T-helper 2 cell treated with Interferon-gamma antibody and Interleukin-4, amounts not matched to agents 5 μg/mL and 100 μg/mL, for 36 hours (primary cell): ENCODE data around the gene CRYM.
A peak's percentile ranks its signal among the peaks of the same experiment; 100 is the strongest.
"Not testable (repeated sequence)": the region's sequence is repeated elsewhere in the genome, so short reads cannot be mapped to it uniquely, and the experiment has no call there.

ENCODE experiments used
- DNase-seq: peaks from one replicate; pipeline ENCODE4 v3.0.0; 2021; ENCODE audit warnings: low spot score
- H3K27ac Mint-ChIP-seq: one replicate; pipeline ENCODE4 v1.8.0; 2021; ENCODE audit warnings: mild to moderate bottlenecking, mixed read lengths
- H3K27me3 Mint-ChIP-seq: one replicate; pipeline ENCODE4 v1.8.0; 2021; ENCODE audit warnings: low read depth, mixed read lengths
- H3K36me3 Mint-ChIP-seq: one replicate; pipeline ENCODE4 v1.8.0; 2021; ENCODE audit warnings: low read depth, mixed read lengths
- H3K4me1 Mint-ChIP-seq: one replicate; pipeline ENCODE4 v1.8.0; 2021; ENCODE audit warnings: low read depth, mixed read lengths
- H3K4me3 Mint-ChIP-seq: one replicate; pipeline ENCODE4 v1.8.0; 2022; ENCODE audit warnings: mild to moderate bottlenecking, moderate library complexity, mixed read lengths
- H3K9me3 Mint-ChIP-seq: one replicate; pipeline ENCODE4 v1.8.0; 2021; ENCODE audit warnings: mixed read lengths

CRYM gene

DNA sequence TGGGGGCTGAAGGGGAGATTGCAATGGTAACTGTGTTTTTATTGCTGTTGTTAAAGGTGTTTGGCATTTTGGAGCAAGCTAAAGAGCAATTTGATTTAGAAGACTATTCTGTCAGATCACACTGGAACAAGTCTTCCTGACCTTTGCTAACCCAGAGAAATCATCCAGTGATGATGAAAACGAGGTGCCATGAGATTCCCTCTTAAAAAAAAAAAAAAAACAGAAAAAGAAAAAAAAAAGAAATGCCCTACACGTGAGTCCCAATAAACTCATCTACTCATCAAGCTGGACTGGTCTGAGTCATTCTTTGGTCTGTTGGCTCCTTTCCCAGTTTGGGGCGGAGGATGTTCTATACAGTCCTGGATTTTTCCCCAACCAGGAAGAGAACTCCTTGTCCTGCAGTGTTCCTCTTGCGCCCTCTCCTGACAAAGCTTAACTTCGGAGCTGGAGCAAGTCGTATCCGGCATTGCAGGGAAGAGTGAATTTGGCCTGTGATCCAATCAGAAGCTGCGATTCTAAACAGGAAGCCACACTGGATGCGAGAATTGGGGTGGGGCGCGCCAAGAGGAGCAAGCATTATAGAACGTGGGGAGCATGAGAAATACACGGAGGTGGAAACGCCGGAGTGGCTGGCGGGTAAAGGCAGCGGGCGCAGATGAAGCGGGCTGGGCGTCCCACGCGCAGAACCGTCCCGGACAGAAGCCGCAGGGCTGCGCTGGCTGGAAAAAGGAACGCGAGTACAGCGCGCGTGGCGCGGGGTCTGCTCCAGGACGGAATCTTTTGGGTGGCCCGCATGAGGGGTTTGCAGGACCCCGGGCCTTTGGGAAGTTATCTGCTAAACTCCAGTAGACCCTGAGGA lies 22.4 kb upstream of the CRYM start:
- peaks cover 21% of the 10 kb centered on the region for H3K4me1 Mint-ChIP-seq
- DNase-seq, result peak; percentile 68
- H3K36me3 Mint-ChIP-seq, result no peaks in the 10 kb centered on the region
- peak overlapping the region; percentile 79 for H3K27ac Mint-ChIP-seq
- peaks cover 48% of the 10 kb centered on the region for H3K27me3 Mint-ChIP-seq
- no peaks in the 10 kb centered on the region for H3K9me3 Mint-ChIP-seq
- H3K4me3 Mint-ChIP-seq, result peak overlapping the region; percentile 95

GRCh38 chr16:21289789-21290188 lies 11.7 kb upstream of the CRYM start:
- not testable (repeated sequence) for H3K27ac Mint-ChIP-seq, H3K4me1 Mint-ChIP-seq, H3K4me3 Mint-ChIP-seq, H3K9me3 Mint-ChIP-seq, H3K36me3 Mint-ChIP-seq, DNase-seq
- peaks cover 53% of the 10 kb centered on the region for H3K27me3 Mint-ChIP-seq

- H3K27ac Mint-ChIP-seq, result no peak overlapping the region
- DNase-seq, result no peak
- peaks cover 55% of the 10 kb centered on the region for H3K27me3 Mint-ChIP-seq
- no peaks in the 10 kb centered on the region for H3K36me3 Mint-ChIP-seq
- H3K4me1 Mint-ChIP-seq, result peaks cover 4% of the 10 kb centered on the region
- H3K4me3 Mint-ChIP-seq, result no peak overlapping the region
- peaks cover 8% of the 10 kb centered on the region for H3K9me3 Mint-ChIP-seq
Observed at GRCh38 chr16:21285314-21285713, 7.2 kb upstream of the CRYM start.

DNA sequence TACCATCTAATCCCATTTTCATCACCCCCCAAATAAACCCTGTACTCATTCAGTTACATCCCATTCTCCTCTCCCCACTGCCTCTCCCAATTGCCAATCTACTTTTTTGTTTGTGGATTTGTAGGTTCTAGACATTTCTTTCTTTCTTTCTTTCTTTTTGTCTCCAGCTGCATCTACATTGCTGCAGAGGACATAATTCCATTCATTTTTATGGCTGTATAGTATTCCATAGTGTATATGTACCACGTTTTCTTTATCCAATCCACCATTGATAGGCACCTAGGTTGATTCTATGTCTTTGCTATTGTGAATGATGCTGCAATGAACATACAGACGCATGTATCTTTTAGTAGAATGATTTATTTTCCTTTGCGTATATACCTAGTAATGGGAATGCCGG lies 6.3 kb upstream of the CRYM start:
- Mint-ChIP-seq H3K4me1 (peaks cover 4% of the 10 kb centered on the region), H3K36me3 (no peaks in the 10 kb centered on the region), H3K27ac (no peak overlapping the region), H3K4me3 (peak overlapping the region; percentile 3), H3K9me3 (peaks cover 3% of the 10 kb centered on the region), H3K27me3 (peaks cover 63% of the 10 kb centered on the region)
- DNase-seq, result no peak

DNA sequence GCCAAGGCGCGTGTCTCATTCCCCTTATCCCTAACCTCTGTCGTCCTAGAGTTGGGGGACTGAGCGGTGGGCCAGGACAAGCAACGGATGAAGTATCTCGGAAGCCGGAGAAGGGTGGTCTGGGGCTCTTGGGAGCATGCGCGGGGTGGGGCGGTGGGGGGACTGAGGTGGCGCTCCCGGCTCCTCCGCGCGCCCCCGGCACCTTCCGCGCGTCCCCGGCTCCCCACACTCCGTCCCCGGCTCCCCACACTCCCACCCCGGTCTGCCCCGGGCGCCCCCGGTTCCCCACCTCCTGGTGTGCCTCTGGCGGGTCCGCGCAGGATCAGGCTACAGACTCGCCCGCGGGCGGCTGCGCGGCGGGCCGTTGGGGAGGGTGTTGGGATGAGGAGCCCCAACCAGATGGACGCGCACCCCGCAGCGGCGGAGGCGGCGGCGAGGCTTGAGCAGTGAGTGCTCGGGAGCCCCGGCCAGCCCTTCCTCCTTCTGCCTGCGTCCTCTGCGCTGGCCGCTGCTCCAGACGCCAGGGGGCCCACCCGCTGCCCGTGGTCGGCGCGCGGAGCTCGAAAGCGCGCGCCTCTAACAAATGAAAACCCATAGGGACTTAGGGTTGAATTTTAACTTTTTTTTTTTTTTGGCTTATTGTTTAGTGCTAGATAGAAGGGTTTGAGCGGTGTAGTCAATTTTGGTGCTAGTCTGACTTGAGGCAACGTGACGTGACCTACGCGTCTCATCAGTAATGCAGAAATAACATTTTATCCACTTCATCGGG lies 5.6 kb upstream of the CRYM start:
- peaks cover 65% of the 10 kb centered on the region for H3K27me3 Mint-ChIP-seq
- no peak for DNase-seq
- H3K9me3 Mint-ChIP-seq, result no peaks in the 10 kb centered on the region
- H3K4me1 Mint-ChIP-seq, result peaks cover 4% of the 10 kb centered on the region
- H3K36me3 Mint-ChIP-seq, result no peaks in the 10 kb centered on the region
- no peak overlapping the region for H3K27ac Mint-ChIP-seq
- H3K4me3 Mint-ChIP-seq, result peak overlapping the region; percentile 24

DNA sequence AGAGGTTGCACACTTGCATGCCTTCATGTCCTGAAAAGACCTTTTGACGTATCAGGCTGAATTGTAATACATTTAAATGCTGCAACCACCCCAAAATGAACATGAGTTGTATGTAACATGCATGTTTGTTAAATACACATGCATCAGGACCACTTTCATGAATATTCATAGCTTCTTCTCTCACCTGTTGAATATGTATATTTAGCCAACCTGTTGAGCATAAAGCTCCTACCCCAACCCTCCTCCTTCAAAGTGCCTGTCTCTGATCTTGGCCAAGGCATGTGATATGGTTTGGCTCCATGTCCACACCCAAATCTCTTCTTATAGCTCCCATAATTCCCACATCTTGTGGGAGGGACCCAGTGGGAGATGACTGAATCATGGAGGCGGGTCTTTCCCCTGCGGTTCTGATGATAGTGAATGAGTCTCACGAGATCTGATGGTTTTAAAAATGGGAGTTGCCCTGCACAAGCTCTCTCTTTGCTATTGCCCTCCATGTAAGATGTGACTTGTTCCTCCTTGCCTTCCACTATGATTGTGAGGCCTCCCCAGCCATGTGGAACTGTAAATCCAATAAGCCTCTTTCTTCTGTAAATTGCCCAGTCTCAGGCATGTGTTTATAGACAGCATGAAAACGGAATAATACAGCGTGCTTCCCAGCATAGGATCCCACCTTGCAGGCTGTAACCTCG lies 3.8 kb upstream of the CRYM start:
- DNase-seq, result no peak
- no peak overlapping the region for H3K4me3 Mint-ChIP-seq

GRCh38 chr16:21279501-21279900 lies 1.4 kb upstream of the CRYM start:
- no peak overlapping the region for H3K27ac Mint-ChIP-seq
- H3K4me1 Mint-ChIP-seq, result peaks cover 4% of the 10 kb centered on the region
- peaks cover 77% of the 10 kb centered on the region for H3K27me3 Mint-ChIP-seq
- DNase-seq, result no peak
- H3K36me3 Mint-ChIP-seq, result no peaks in the 10 kb centered on the region
- H3K4me3 Mint-ChIP-seq, result no peak overlapping the region
- H3K9me3 Mint-ChIP-seq, result no peaks in the 10 kb centered on the region

More for the DNA sequence above, 3.8 kb upstream of the CRYM start:
- Mint-ChIP-seq H3K27ac (no peak overlapping the region), H3K9me3 (no peaks in the 10 kb centered on the region), H3K36me3 (no peaks in the 10 kb centered on the region), H3K4me1 (peaks cover 4% of the 10 kb centered on the region), H3K27me3 (peaks cover 70% of the 10 kb centered on the region)

DNA sequence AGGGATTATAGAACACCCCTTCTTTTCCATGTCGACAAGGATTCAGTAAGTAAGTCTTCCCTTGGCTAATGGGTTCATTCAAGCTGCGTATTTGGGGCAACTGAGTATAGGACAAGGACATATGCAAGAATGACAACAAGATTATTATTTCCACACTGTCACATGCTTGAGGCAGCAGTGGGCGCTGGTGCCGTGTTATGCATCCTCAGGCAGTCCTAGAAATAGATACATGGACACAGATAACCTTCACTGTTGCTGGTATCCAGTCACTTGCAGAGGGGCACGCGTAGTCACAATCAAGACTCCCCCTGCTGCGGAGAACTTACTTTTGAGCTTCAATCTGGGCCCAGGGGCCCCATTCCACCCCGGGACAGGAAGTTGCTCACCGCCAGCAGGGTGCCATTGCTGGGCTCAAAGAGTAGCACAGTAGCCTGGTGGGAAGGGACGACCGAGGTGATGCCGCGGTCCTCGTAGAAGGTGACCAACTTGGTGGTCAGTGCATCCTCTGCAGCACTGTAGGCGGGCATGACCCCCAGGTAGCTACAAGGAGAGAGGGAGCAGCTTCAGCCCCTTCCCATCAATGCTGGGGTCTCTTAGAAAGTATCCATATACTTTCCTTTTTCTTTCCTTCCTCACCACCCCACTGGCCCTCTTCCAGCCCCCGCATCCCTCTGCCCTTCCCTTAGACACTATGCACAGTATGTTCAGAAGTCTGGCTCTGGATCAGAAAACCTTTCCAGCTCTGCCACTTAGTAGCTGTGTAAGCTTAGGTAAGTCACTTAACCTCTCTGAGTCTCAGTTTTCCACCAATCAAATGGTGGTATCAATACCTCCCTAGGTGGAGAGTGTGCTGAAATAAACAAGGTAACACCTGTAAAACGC lies 804 bp downstream of the CRYM start:
- H3K27me3 Mint-ChIP-seq, result peaks cover 75% of the 10 kb centered on the region
- H3K9me3 Mint-ChIP-seq, result no peaks in the 10 kb centered on the region
- H3K4me3 Mint-ChIP-seq, result no peak overlapping the region
- H3K4me1 Mint-ChIP-seq, result no peaks in the 10 kb centered on the region
- DNase-seq, result no peak
- H3K36me3 Mint-ChIP-seq, result no peaks in the 10 kb centered on the region
- H3K27ac Mint-ChIP-seq, result no peak overlapping the region

DNA sequence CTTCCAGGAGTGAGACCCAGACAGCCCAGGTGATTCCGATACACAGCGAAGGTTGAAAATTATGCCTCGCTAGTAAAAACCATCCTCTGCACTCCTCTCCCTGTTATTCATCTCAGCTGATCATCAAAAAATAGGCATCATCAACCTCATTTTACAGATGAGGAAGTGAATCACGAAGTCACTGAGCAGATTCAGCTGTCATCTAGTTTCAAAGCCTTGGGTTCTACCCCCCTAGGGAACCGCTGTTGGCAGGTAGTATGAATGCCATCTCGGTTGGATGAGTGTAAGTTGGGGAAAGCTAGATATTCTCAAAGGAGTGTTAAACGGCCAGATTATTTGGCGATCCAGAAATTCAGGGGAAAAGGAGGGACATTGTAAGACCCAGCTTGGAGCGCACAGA lies 2.0 kb downstream of the CRYM start:
- H3K4me3 Mint-ChIP-seq, result no peak overlapping the region
- DNase-seq, result no peak
- H3K4me1 Mint-ChIP-seq, result no peaks in the 10 kb centered on the region
- H3K36me3 Mint-ChIP-seq, result no peaks in the 10 kb centered on the region
- H3K27me3 Mint-ChIP-seq, result peaks cover 69% of the 10 kb centered on the region
- no peaks in the 10 kb centered on the region for H3K9me3 Mint-ChIP-seq
- H3K27ac Mint-ChIP-seq, result no peak overlapping the region

GRCh38 chr16:21275529-21275928 lies 2.6 kb downstream of the CRYM start:
- no peak for DNase-seq
- Mint-ChIP-seq H3K36me3 (no peaks in the 10 kb centered on the region), H3K27me3 (peaks cover 71% of the 10 kb centered on the region), H3K4me1 (no peaks in the 10 kb centered on the region), H3K9me3 (no peaks in the 10 kb centered on the region), H3K27ac (no peak overlapping the region), H3K4me3 (no peak overlapping the region)

DNA sequence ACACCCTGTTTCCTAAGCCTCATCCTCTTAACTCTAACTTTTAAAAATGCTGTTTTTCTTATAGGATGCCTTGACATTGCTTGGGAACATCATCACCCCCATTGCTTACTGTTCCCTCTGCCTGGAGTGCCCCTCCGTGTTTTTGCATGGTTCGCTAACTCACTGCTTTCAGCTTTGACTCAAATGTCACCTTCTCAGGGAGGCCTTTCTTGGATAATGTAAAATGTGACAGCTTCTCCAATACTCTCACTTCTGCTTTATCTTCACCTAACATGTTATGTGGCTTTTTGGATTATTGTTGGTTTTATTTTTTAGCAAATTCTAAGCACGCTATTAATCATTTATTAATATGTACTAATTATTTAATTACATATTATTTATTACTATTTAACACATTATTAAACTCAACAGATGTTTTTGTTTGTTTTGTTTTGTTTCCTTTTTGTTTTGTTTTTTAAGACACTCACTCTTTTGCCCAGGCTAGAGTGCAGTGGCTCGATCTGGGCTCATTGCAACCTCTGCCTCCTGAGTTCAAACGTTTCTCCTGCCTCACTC lies 3.8 kb downstream of the CRYM start:
- no peaks in the 10 kb centered on the region for H3K9me3 Mint-ChIP-seq
- no peaks in the 10 kb centered on the region for H3K36me3 Mint-ChIP-seq
- H3K27ac Mint-ChIP-seq, result no peak overlapping the region
- H3K27me3 Mint-ChIP-seq, result peaks cover 60% of the 10 kb centered on the region
- H3K4me3 Mint-ChIP-seq, result no peak overlapping the region
- no peaks in the 10 kb centered on the region for H3K4me1 Mint-ChIP-seq
- DNase-seq, result no peak

GRCh38 chr16:21272763-21273162 lies 5.3 kb downstream of the CRYM start:
- H3K4me1 Mint-ChIP-seq, H3K36me3 Mint-ChIP-seq, DNase-seq, H3K4me3 Mint-ChIP-seq, H3K27ac Mint-ChIP-seq, H3K9me3 Mint-ChIP-seq: not testable (repeated sequence)
- peaks cover 48% of the 10 kb centered on the region for H3K27me3 Mint-ChIP-seq

DNA sequence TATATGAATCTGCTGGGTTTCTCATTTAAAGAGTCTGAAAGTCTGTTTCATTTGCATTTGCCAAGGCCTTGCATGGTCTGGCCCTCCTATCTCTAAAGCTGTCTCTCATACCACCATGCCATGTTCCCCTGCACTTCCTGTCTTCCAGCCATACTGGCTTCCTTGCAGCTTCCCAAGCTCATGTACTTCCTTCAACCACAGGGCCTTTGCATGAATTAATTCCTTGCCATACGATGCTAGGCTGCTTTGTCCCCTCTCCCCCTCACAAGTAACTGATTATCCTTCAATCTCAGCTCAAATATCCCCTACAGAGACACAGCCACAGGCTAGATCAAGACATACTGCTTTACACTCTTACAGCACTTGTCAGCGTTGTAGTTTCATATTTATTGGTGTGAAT lies 5.8 kb downstream of the CRYM start:
- H3K36me3 Mint-ChIP-seq, result no peaks in the 10 kb centered on the region

More for the DNA sequence above, 5.8 kb downstream of the CRYM start:
- H3K9me3 Mint-ChIP-seq, result no peaks in the 10 kb centered on the region
- no peak for DNase-seq
- no peaks in the 10 kb centered on the region for H3K4me1 Mint-ChIP-seq
- peaks cover 43% of the 10 kb centered on the region for H3K27me3 Mint-ChIP-seq
- H3K27ac Mint-ChIP-seq, result no peak overlapping the region
- no peak overlapping the region for H3K4me3 Mint-ChIP-seq
